ENCODE measurements around the gene CPLX1.

Gene CPLX1

DNA sequence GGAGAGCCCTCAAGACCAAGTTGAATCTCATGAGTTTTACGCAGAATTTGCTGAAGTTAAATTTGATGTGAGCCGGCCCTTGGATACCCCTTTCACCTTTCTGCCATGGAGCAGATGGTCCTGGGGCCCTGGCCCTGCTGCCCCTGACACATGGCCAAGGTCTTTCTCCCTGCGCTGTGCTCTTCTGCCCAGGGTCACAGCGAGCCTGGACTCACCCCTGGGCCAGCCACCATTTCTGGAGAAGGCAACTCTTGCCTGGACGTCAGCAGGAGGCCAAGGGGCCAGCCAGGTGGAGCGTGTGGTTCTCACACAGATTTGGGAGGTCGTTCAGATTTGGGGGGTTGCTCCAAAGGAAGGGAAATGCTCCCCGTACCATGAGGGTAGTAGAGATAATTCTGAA, 90.3 kb downstream of the CPLX1 start:
- DNase-seq (ENCODE audit: low read depth in 2 of 2) = no peak
